Endothelial cell of umbilical vein (primary cell): ENCODE results near the gene GPR176. TPM values are rescaled to one million over a fixed set of nuclear protein-coding genes. Genes with fewer than 3 reads are reported as not detected.

Experiments
- BruUV-seq: library from RNA; stranded (reverse); fragments of 400-500 nt; replicated peaks from 2 replicates; lab custom pipeline; 2021; lab: Mats Ljungman, UMichigan
- CTCF ChIA-PET: fragments of 300-600, 350-600 bp; sonication (Branson Sonifier 250); formaldehyde crosslinking; loops from one replicate; lab custom pipeline; 2021; ENCODE audit warnings: antibody characterized with exemption, inconsistent platforms; lab: Charles Lee
- POLR2A ChIA-PET: fragments of 300-600, 350-600 bp; sonication (Branson Sonifier 250); formaldehyde crosslinking; loops from one replicate; lab custom pipeline; 2021; ENCODE audit warnings: antibody characterized with exemption, inconsistent platforms; lab: Charles Lee
- DNase-seq: peaks from one replicate; pipeline ENCODE4 v3.0.0-alpha.2; 2011; ENCODE audit warnings: low read depth, low spot score
- FAIRE-seq: peaks from 2 replicates; lab custom pipeline; 2011; peaks lifted over from hg19 to GRCh38; lab: Jason Lieb, UNC
- H2AFZ ChIP-seq: 2 replicates; pipeline ENCODE4 v1.6.0; 2012; ENCODE audit warnings: low read depth, low read length, control low read depth, inconsistent platforms
- H3K27ac ChIP-seq: 2 replicates; pipeline ENCODE4 v1.5.1; 2011; ENCODE audit warnings: low read depth, mild to moderate bottlenecking, control low read depth, low read length, moderate library complexity; ENCODE audit not compliant: insufficient read depth
- H3K27me3 ChIP-seq, 2 experiments: 2 replicates each; pipeline versions ENCODE4 v1.6.0 to v1.6.1; 2011; ENCODE audit warnings: low read length in 2 of 2, mixed read lengths in 1 of 2; ENCODE audit not compliant: control insufficient read depth in 2 of 2, insufficient read depth in 2 of 2
- H3K36me3 ChIP-seq, 2 experiments: 2 replicates in 1 of 2; 3 replicates in 1 of 2; pipeline ENCODE4 v1.5.1; 2011; ENCODE audit warnings: low read length in 2 of 2, mild to moderate bottlenecking in 1 of 2, moderate library complexity in 1 of 2; ENCODE audit not compliant: control insufficient read depth in 2 of 2, insufficient read depth in 2 of 2; ENCODE audit errors: extremely low read depth in 1 of 2
- H3K4me1 ChIP-seq: 3 replicates; pipeline ENCODE4 v1.5.1; 2011; ENCODE audit warnings: mild to moderate bottlenecking, low read length; ENCODE audit not compliant: control insufficient read depth, insufficient read depth; ENCODE audit errors: extremely low read depth
- H3K4me2 ChIP-seq: 2 replicates; pipeline ENCODE4 v1.6.1; 2011; ENCODE audit warnings: low read length, control low read depth, mixed read lengths; ENCODE audit not compliant: insufficient read depth
- H3K4me3 ChIP-seq, 3 experiments: fragments of 200-600 bp in 1 of 3; sonication (generic), shearing (Covaris generic) in 1 of 3; replicated peaks in 1 of 3; 2 replicates each; pipeline ENCODE4 v1.5.1; 2011 to 2016; ENCODE audit warnings: control low read depth in 3 of 3, low read length in 3 of 3, mild to moderate bottlenecking in 2 of 3, inconsistent platforms in 1 of 3, low read depth in 1 of 3, moderate library complexity in 1 of 3; ENCODE audit not compliant: insufficient read depth in 1 of 3
- H3K79me2 ChIP-seq: 2 replicates; pipeline ENCODE4 v1.6.0; 2012; ENCODE audit warnings: low read length, inconsistent platforms; ENCODE audit not compliant: control insufficient read depth, insufficient read depth
- H3K9ac ChIP-seq: replicated peaks from 2 replicates; pipeline ENCODE3; 2011; ENCODE audit warnings: low read length, control low read depth; ENCODE audit not compliant: insufficient read depth; ENCODE audit errors: extremely low read depth
- H3K9me1 ChIP-seq: replicated peaks from 3 replicates; pipeline ENCODE4 v1.6.0; 2011; ENCODE audit warnings: mild to moderate bottlenecking, low read length; ENCODE audit not compliant: control insufficient read depth, insufficient read depth; ENCODE audit errors: extremely low read depth
- H3K9me3 ChIP-seq: replicated peaks from 2 replicates; pipeline ENCODE4 v1.5.1; 2012; ENCODE audit warnings: low read length, inconsistent platforms; ENCODE audit not compliant: control insufficient read depth, insufficient read depth
- H4K20me1 ChIP-seq: replicated peaks from 2 replicates; pipeline ENCODE3; 2011; ENCODE audit warnings: mild to moderate bottlenecking, low read length; ENCODE audit not compliant: control insufficient read depth, insufficient read depth; ENCODE audit errors: extremely low read depth
- CTCF ChIP-seq, 2 donors: IDR thresholded peaks; 1 replicate in 1 of 2; 2 replicates in 1 of 2; pipeline ENCODE4 v1.5.1; 2011; ENCODE audit warnings: low read length in 2 of 2, mild to moderate bottlenecking in 2 of 2, moderate library complexity in 2 of 2, control low read depth in 1 of 2, inconsistent platforms in 1 of 2, low read depth in 1 of 2; ENCODE audit not compliant: insufficient read depth in 1 of 2; ENCODE audit errors: extremely low read depth in 1 of 2
- EZH2 ChIP-seq: IDR thresholded peaks from 2 replicates; pipeline ENCODE4 v1.6.1; 2012; ENCODE audit warnings: borderline replicate concordance, low read depth, mild to moderate bottlenecking, moderate library complexity, low read length, inconsistent platforms; ENCODE audit not compliant: severe bottlenecking
- FOS ChIP-seq: IDR thresholded peaks from 2 replicates; pipeline ENCODE4 v1.6.1; 2011; ENCODE audit warnings: mild to moderate bottlenecking, low read length, moderate library complexity, borderline replicate concordance; ENCODE audit not compliant: insufficient read depth
- GATA2 ChIP-seq: IDR thresholded peaks from 2 replicates; pipeline ENCODE4 v1.7.0; 2011; ENCODE audit warnings: low read depth, mild to moderate bottlenecking, moderate library complexity, mixed read lengths, low read length; ENCODE audit not compliant: insufficient read length, insufficient read depth
- JUN ChIP-seq: IDR thresholded peaks from 2 replicates; pipeline ENCODE4 v1.6.1; 2011; ENCODE audit warnings: borderline replicate concordance, low read depth; ENCODE audit not compliant: insufficient read length, insufficient read depth
- MYC ChIP-seq: IDR thresholded peaks from one replicate; pipeline ENCODE4 v1.6.1; 2011; ENCODE audit warnings: mild to moderate bottlenecking, low read depth, low read length
- POLR2A ChIP-seq: IDR thresholded peaks from 2 replicates; pipeline ENCODE4 v1.6.1; 2012; ENCODE audit warnings: low read depth, mild to moderate bottlenecking, control low read depth, low read length
- POLR2AphosphoS5 ChIP-seq: IDR thresholded peaks from 2 replicates; pipeline ENCODE4 v1.6.1; 2012; ENCODE audit warnings: low read depth, mild to moderate bottlenecking, control low read depth, low read length, moderate library complexity; ENCODE audit not compliant: insufficient read depth
- dilution Hi-C: fragments of 300-500 bp; cut with MboI; formaldehyde crosslinking; loops from one replicate; pipeline ENCODE4 v1.15.0; 2019; ENCODE audit warnings: low sequenced_read_pairs; ENCODE audit not compliant: extremely low pct_ligation_motif_present
- intact Hi-C: fragments of 100-400 bp; cut with micrococcal nuclease; formaldehyde crosslinking; loops from one replicate; pipeline ENCODE4 v1.10.0; 2022
- polyA plus RNA-seq, 4 experiments: library from polyadenylated mRNA; depleted of rRNA in 3 of 4; stranded (reverse) in 3 of 4; unstranded in 1 of 4; fragments of >200 nt; gene quantifications; 2 replicates each; pipeline versions ENCODE4 v1.2.1 to v1.2.3, GENCODE V29; 2011 to 2012; ENCODE audit warnings: missing spikeins in 1 of 4
- total RNA-seq: library from RNA; stranded (reverse); gene quantifications from 2 replicates; pipeline ENCODE4 v1.2.3, GENCODE V29; 2021
- TF ChIP-seq, protein P1 (sequence below): IDR thresholded peaks from 2 replicates; pipeline ENCODE4 v1.6.1; 2011; ENCODE audit not compliant: insufficient read depth, insufficient read length

GPR176 gene
- total and polyA plus RNA-seq, 2 donors (not counting 3 experiments of a cell fraction or from before 2014, with no cell fraction given): 35.3 to 68.7 TPM

- H2AFZ ChIP-seq: peak overlapping the region; percentile 93
- TF ChIP-seq FOS (peak; percentile 76), POLR2AphosphoS5 (no peak)
- no peaks in the 10 kb centered on the region for H3K9me3 ChIP-seq
- H3K27ac ChIP-seq: no peak overlapping the region
- no peaks in the 10 kb centered on the region for H4K20me1 ChIP-seq
- intact Hi-C loops (loop anchor here (10.0 kb wide), 1 partner anchor 300 kb away; no protein-coding TSS in a partner anchor), dilution Hi-C loops (no loop called here)
- H3K9me1 ChIP-seq: no peaks in the 10 kb centered on the region
- CTCF ChIA-PET: interaction anchor here (0.9 to 2.1 kb wide), 6 partner anchors 9 to 169 kb away, joined by 3 to 14 read pairs (median 4); partner anchors contain the start of gene EIF2AK4
- BruUV-seq: no TSS peak
- no peak for FAIRE-seq
- H3K4me2 ChIP-seq: no peak overlapping the region
- H3K36me3 ChIP-seq: no peaks in the 10 kb centered on the region
- peaks cover 8% of the 10 kb centered on the region for H3K4me1 ChIP-seq
- POLR2A ChIA-PET: interaction anchor here (1.5 kb wide), 1 partner anchor 9 kb away, joined by 3 read pairs; the partner anchor contains the start of gene EIF2AK4
- no peak overlapping the region for H3K9ac ChIP-seq
- no peaks in the 10 kb centered on the region for H3K79me2 ChIP-seq
- H3K4me3 ChIP-seq: no peak overlapping the region
- no peaks in the 10 kb centered on the region for H3K27me3 ChIP-seq
- peak; percentile 36 for DNase-seq
Measured at GRCh38 chr15:39925112-39925842, 5.2 kb upstream of the GPR176 start.

- no peaks in the 10 kb centered on the region for H3K9me1 ChIP-seq
- no peaks in the 10 kb centered on the region for H3K9me3 ChIP-seq
- peaks cover 4% of the 10 kb centered on the region for H3K79me2 ChIP-seq
- H3K4me3 ChIP-seq: no peak overlapping the region
- no peak for DNase-seq
- intact Hi-C loops (loop anchor here (5.0 to 10.0 kb wide), 2 partner anchors 37 to 300 kb away; no protein-coding TSS in a partner anchor), dilution Hi-C loops (no loop called here)
- H3K4me1 ChIP-seq: peaks cover 8% of the 10 kb centered on the region
- POLR2A ChIA-PET: interaction anchor here (1.5 kb wide), 1 partner anchor 9 kb away, joined by 3 read pairs; the partner anchor contains the start of gene EIF2AK4
- no peak overlapping the region for H3K4me2 ChIP-seq
- no peaks in the 10 kb centered on the region for H3K27me3 ChIP-seq
- no peaks in the 10 kb centered on the region for H3K36me3 ChIP-seq
- H4K20me1 ChIP-seq: no peaks in the 10 kb centered on the region
- BruUV-seq: no TSS peak
- no peak for FAIRE-seq
- H2AFZ ChIP-seq: peak overlapping the region; percentile 2
- H3K27ac ChIP-seq: no peak overlapping the region
- no peak overlapping the region for H3K9ac ChIP-seq
- CTCF ChIA-PET: interaction anchor here (2.1 kb wide), 1 partner anchor 9 kb away, joined by 5 read pairs; the partner anchor contains the start of gene EIF2AK4
- no peak for TF ChIP-seq CTCF (IDR thresholded peaks at IDR 0.05; ENCODE audit: extremely low read depth in 1 of 2, insufficient read depth in 1 of 2, low read depth in 1 of 2, low read length in 2 of 2)
- no peak for TF ChIP-seq GATA2
- TF ChIP-seq FOS: no peak
- TF ChIP-seq JUN: no peak
- no peak for TF ChIP-seq POLR2AphosphoS5
- no peak for TF ChIP-seq POLR2A
- no peak for TF ChIP-seq EZH2
- TF ChIP-seq, protein P1, sequence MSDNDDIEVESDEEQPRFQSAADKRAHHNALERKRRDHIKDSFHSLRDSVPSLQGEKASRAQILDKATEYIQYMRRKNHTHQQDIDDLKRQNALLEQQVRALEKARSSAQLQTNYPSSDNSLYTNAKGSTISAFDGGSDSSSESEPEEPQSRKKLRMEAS: no peak
- no peak for TF ChIP-seq MYC
Measured at GRCh38 chr15:39924437-39924836, 4.4 kb upstream of the GPR176 start.
